HG03520 (cell line): Measurements from ENCODE around the gene MYO1E.

Experiments used
- ATAC-seq: cut with Tn5 transposase; IDR thresholded peaks from one replicate; pipeline ENCODE4 v1.9.1; 2021; ENCODE audit warnings: mild to moderate bottlenecking, moderate library complexity; ENCODE audit not compliant: unreplicated experiment

MYO1E gene

GRCh38 chr15:59105854-59106253, 266.8 kb downstream of the MYO1E start:
- no peak for ATAC-seq

GRCh38 chr15:59104912-59105732, 267.5 kb downstream of the MYO1E start, which contains the start of gene CCNB2:
TSS of gene CCNB2 (plus strand) at chr15:59105146. CDS start at chr15:59105269, 123 bp downstream.
- peak; percentile 99 for ATAC-seq

GRCh38 chr15:59104602-59104911, 268.1 kb downstream of the MYO1E start:
- ATAC-seq, result no peak

- no peak for ATAC-seq
Measured at GRCh38 chr15:59099162-59099685, 273.4 kb downstream of the MYO1E start.

- ATAC-seq, result no peak
Measured at GRCh38 chr15:59096429-59096828, 276.2 kb downstream of the MYO1E start.

GRCh38 chr15:59094077-59094476, 278.6 kb downstream of the MYO1E start:
- ATAC-seq, result no peak

- ATAC-seq, result no peak
Measured at GRCh38 chr15:59087731-59088130, 284.9 kb downstream of the MYO1E start.
